Measurements from ENCODE around the gene ANO10. TPM values are rescaled to one million over a fixed set of nuclear protein-coding genes. Genes with fewer than 3 reads are reported as not detected.

The ANO10 gene
- total and polyA plus RNA-seq, 2 donors (not counting 1 experiment from before 2014, with no cell fraction given) = 1.9 to 10.6 TPM

DNA sequence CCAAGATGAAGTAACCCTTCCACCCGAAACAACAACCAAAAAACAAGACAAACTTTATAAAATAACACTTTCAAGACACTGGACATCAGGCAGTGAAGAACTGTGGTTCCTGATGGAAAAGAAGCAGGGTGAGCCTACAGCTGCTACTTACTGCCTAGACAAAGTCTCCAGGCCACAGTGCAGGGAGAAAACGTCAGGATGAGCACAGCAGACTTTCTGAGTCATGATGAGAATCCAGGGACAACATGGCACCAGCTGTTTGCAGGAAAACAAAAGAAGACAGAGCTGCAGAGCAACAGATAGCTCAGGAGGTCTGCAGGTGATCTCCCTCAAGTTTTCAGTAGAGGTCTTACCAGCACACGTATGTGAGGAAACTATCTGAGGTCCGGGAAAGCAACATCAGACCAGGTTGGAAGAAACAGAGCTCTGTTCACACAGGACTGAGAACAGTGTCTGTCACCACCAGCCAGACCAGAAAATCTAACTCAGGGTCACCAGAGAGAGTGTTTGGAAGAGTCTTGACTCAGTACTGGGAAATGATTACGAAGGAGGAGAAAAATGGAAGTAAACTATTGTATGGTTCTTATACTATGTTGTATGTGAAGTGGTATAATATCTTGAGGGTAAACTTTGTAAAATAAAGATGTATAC lies 108.9 kb downstream of the ANO10 start:
- Histone ChIP-seq H3K36me3 (replicated peaks in 1 of 2; ENCODE audit: control extremely low read depth in 1 of 2, control insufficient read depth in 1 of 2, extremely low read depth in 1 of 2, insufficient read depth in 2 of 2, low read length in 1 of 2) (no peaks in the 10 kb centered on the region), H3K27me3 (replicated peaks in 1 of 4; ENCODE audit: control extremely low read depth in 1 of 4, control insufficient read depth in 3 of 4, insufficient read depth in 4 of 4, low read length in 3 of 4) (no peaks in the 10 kb centered on the region), H3K4me3 (ENCODE audit: control extremely low read depth in 1 of 5, extremely low read depth in 1 of 5, insufficient read depth in 1 of 5, low read depth in 2 of 5, low read length in 4 of 5) (no peak overlapping the region), H3K9me3 (ENCODE audit: control extremely low read depth in 1 of 3, control insufficient read depth in 2 of 3, insufficient read depth in 1 of 3, low read length in 2 of 3) (peaks cover 0 to 3% (median 0%) of the 10 kb centered on the region in 3 donors), H3K4me1 (ENCODE audit: control insufficient read depth in 2 of 2, insufficient read depth in 2 of 2, low read length in 2 of 2) (no peaks in the 10 kb centered on the region), H3K4me2 (replicated peaks; ENCODE audit: low read depth, low read length, poor library complexity, severe bottlenecking) (no peak overlapping the region), H4K20me1 (ENCODE audit: control insufficient read depth, insufficient read depth, low read length, poor library complexity, severe bottlenecking) (no peaks in the 10 kb centered on the region), H2AFZ (ENCODE audit: insufficient read depth, low read depth, low read length, poor library complexity, severe bottlenecking) (no peak overlapping the region), H3K9ac (ENCODE audit: low read length) (no peak overlapping the region), H3K79me2 (ENCODE audit: control insufficient read depth, insufficient read depth, low read length) (no peaks in the 10 kb centered on the region), H3K27ac (ENCODE audit: low read length in 2 of 2) (no peak overlapping the region)
- POLR2A ChIA-PET = no interaction called here
- intact Hi-C loops (cut with micrococcal nuclease) = no loop called here
- no peak for DNase-seq
- Mint-ChIP-seq H3K4me3 (no peak overlapping the region), H3K9me3 (ENCODE audit: insufficient read depth) (peaks cover 1% of the 10 kb centered on the region), H3K4me1 (no peaks in the 10 kb centered on the region), H3K27me3 (no peaks in the 10 kb centered on the region), H3K27ac (no peak overlapping the region)
- ATAC-seq (ENCODE audit: low read depth) = no peak
- CTCF ChIA-PET = interaction anchor here (0.6 kb wide), 1 partner anchor 10 kb away, joined by 4 read pairs; no protein-coding TSS in a partner anchor
- WGBS (ENCODE audit: insufficient coverage) = 88% methylated on average over 3 of the region's 5 CpGs
- no peak for TF ChIP-seq EZH2 (IDR thresholded peaks at IDR 0.05; ENCODE audit: borderline replicate concordance, insufficient read depth, low read depth, low read length, poor library complexity, severe bottlenecking)
- TF ChIP-seq, protein P1, sequence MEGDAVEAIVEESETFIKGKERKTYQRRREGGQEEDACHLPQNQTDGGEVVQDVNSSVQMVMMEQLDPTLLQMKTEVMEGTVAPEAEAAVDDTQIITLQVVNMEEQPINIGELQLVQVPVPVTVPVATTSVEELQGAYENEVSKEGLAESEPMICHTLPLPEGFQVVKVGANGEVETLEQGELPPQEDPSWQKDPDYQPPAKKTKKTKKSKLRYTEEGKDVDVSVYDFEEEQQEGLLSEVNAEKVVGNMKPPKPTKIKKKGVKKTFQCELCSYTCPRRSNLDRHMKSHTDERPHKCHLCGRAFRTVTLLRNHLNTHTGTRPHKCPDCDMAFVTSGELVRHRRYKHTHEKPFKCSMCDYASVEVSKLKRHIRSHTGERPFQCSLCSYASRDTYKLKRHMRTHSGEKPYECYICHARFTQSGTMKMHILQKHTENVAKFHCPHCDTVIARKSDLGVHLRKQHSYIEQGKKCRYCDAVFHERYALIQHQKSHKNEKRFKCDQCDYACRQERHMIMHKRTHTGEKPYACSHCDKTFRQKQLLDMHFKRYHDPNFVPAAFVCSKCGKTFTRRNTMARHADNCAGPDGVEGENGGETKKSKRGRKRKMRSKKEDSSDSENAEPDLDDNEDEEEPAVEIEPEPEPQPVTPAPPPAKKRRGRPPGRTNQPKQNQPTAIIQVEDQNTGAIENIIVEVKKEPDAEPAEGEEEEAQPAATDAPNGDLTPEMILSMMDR (IDR thresholded peaks at IDR 0.05) = no peak

DNA sequence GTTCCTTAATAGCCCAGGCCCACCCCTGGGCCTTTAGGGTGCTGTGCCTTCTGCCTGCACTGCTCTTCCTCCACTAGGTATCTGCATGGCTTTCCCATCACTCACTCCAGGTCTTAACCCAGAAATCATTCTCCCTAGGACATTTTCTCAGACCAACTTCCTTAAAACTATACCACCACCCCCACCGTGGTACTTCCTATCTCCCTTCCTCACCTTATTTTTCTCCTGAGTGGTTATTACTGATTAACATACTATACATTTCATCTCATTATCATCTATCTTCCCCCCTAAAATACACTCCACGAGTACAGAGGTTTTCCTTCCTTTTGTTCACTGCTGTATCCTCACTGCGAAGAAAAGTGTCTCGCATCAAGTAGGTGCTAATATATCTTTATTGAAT lies 115.2 kb downstream of the ANO10 start:
- Histone ChIP-seq H2AFZ (ENCODE audit: insufficient read depth, low read depth, low read length, poor library complexity, severe bottlenecking) (no peak overlapping the region), H3K27ac (ENCODE audit: low read length in 2 of 2) (no peak overlapping the region), H3K4me2 (replicated peaks; ENCODE audit: low read depth, low read length, poor library complexity, severe bottlenecking) (no peak overlapping the region), H3K79me2 (ENCODE audit: control insufficient read depth, insufficient read depth, low read length) (no peaks in the 10 kb centered on the region), H3K4me1 (ENCODE audit: control insufficient read depth in 2 of 2, insufficient read depth in 2 of 2, low read length in 2 of 2) (no peaks in the 10 kb centered on the region), H3K36me3 (replicated peaks in 1 of 2; ENCODE audit: control extremely low read depth in 1 of 2, control insufficient read depth in 1 of 2, extremely low read depth in 1 of 2, insufficient read depth in 2 of 2, low read length in 1 of 2) (no peaks in the 10 kb centered on the region), H3K9me3 (ENCODE audit: control extremely low read depth in 1 of 3, control insufficient read depth in 2 of 3, insufficient read depth in 1 of 3, low read length in 2 of 3) (peaks cover 0 to 1% (median 0%) of the 10 kb centered on the region in 3 donors), H3K4me3 (ENCODE audit: control extremely low read depth in 1 of 5, extremely low read depth in 1 of 5, insufficient read depth in 1 of 5, low read depth in 2 of 5, low read length in 4 of 5) (no peak overlapping the region), H4K20me1 (ENCODE audit: control insufficient read depth, insufficient read depth, low read length, poor library complexity, severe bottlenecking) (no peaks in the 10 kb centered on the region), H3K9ac (ENCODE audit: low read length) (no peak overlapping the region), H3K27me3 (replicated peaks in 1 of 4; ENCODE audit: control extremely low read depth in 1 of 4, control insufficient read depth in 3 of 4, insufficient read depth in 4 of 4, low read length in 3 of 4) (no peaks in the 10 kb centered on the region)
- Mint-ChIP-seq H3K9me3 (ENCODE audit: insufficient read depth) (no peaks in the 10 kb centered on the region), H3K27ac (no peak overlapping the region), H3K4me3 (no peak overlapping the region), H3K4me1 (no peaks in the 10 kb centered on the region), H3K27me3 (no peaks in the 10 kb centered on the region)
- ChIA-PET CTCF (no interaction called here), POLR2A (no interaction called here)
- ATAC-seq (ENCODE audit: low read depth) (no peak), DNase-seq (no peak)
- no peak for TF ChIP-seq EZH2 (IDR thresholded peaks at IDR 0.05; ENCODE audit: borderline replicate concordance, insufficient read depth, low read depth, low read length, poor library complexity, severe bottlenecking)
- TF ChIP-seq, protein P1 (IDR thresholded peaks at IDR 0.05) = no peak
- intact Hi-C loops (cut with micrococcal nuclease) = no loop called here
- 0% methylated on average over 1 of the region's 4 CpGs for WGBS (ENCODE audit: insufficient coverage)

Data from B cell (primary cell).